CD4-positive, CD25-positive, alpha-beta regulatory T cell (primary cell): Measurements from ENCODE around the gene TUBGCP2. TPM values are rescaled to one million over a fixed set of nuclear protein-coding genes. Genes with fewer than 3 reads are reported as not detected.

Experiments used
- ATAC-seq, 2 donors: fragments of 150-1000 bp; cut with Tn5 transposase; one replicate each; pipeline ENCODE4 v1.10.0; 2021; ENCODE audit warnings: low read depth in 2 of 2, moderate number of reproducible peaks in 2 of 2, moderate library complexity in 1 of 2
- DNase-seq, 3 donors: peaks; one replicate each; pipeline versions ENCODE4 v3.0.0 to v3.0.0-alpha.2; 2012 to 2022; ENCODE audit warnings: mixed read lengths in 1 of 3
- H3K27ac ChIP-seq: one replicate; pipeline ENCODE4 v1.7.0; 2013; ENCODE audit warnings: mild to moderate bottlenecking, low read length; ENCODE audit not compliant: insufficient read depth, poor library complexity, severe bottlenecking
- H3K27me3 ChIP-seq: one replicate; pipeline ENCODE4 v1.7.0; 2013; ENCODE audit warnings: low read length; ENCODE audit not compliant: control insufficient read depth, insufficient read depth
- H3K36me3 ChIP-seq: one replicate; pipeline ENCODE4 v1.7.0; 2013; ENCODE audit warnings: mild to moderate bottlenecking, low read length, moderate library complexity; ENCODE audit not compliant: control insufficient read depth, insufficient read depth
- H3K4me1 ChIP-seq: 2 replicates; pipeline ENCODE4 v1.7.0; 2013; ENCODE audit warnings: mild to moderate bottlenecking, low read length; ENCODE audit not compliant: insufficient read depth, control insufficient read depth, poor library complexity, severe bottlenecking
- H3K4me3 ChIP-seq: one replicate; pipeline ENCODE4 v1.7.0; 2013; ENCODE audit warnings: low read depth, mild to moderate bottlenecking, low read length, moderate library complexity
- H3K9me3 ChIP-seq, 2 experiments: 1 replicate in 1 of 2; 2 replicates in 1 of 2; pipeline ENCODE4 v1.7.0; 2013; ENCODE audit warnings: low read length in 2 of 2, mild to moderate bottlenecking in 1 of 2, moderate library complexity in 1 of 2; ENCODE audit not compliant: control insufficient read depth in 2 of 2
- H3K27ac Mint-ChIP-seq, 3 donors: one replicate each; pipeline ENCODE4 v1.8.0; 2020 to 2022; ENCODE audit warnings: mild to moderate bottlenecking in 3 of 3, mixed read lengths in 3 of 3, moderate library complexity in 2 of 3
- H3K27me3 Mint-ChIP-seq: one replicate; pipeline ENCODE4 v1.8.0; 2022; ENCODE audit warnings: mild to moderate bottlenecking, mixed read lengths
- H3K36me3 Mint-ChIP-seq: one replicate; pipeline ENCODE4 v1.8.0; 2020; ENCODE audit warnings: mixed read lengths
- H3K4me1 Mint-ChIP-seq, 4 donors: one replicate each; pipeline ENCODE4 v1.8.0; 2020 to 2022; ENCODE audit warnings: mixed read lengths in 4 of 4, mild to moderate bottlenecking in 1 of 4
- H3K4me3 Mint-ChIP-seq, 4 donors: one replicate each; pipeline ENCODE4 v1.8.0; 2020 to 2022; ENCODE audit warnings: mild to moderate bottlenecking in 4 of 4, mixed read lengths in 4 of 4, moderate library complexity in 3 of 4
- H3K9me3 Mint-ChIP-seq, 7 donors: one replicate each; pipeline ENCODE4 v1.8.0; 2020 to 2022; ENCODE audit warnings: mixed read lengths in 7 of 7, mild to moderate bottlenecking in 3 of 7, moderate library complexity in 2 of 7
- polyA plus RNA-seq, 4 donors: library from polyadenylated mRNA; unstranded; fragments of 300-500 nt; fragmentation: Illumina TruSeq; gene quantifications; one replicate each; pipeline ENCODE4 v1.2.3, GENCODE V29; 2021
- total RNA-seq: library from RNA; stranded (reverse); gene quantifications from one replicate; pipeline ENCODE4 v1.2.3, GENCODE V29; 2022

TUBGCP2 gene
- total and polyA plus RNA-seq, 5 donors from 2014 or later, result 23.5 to 73.8 (median 31.7) TPM

GRCh38 chr10:133248334-133248715 is 60.3 kb downstream of the TUBGCP2 start:
- Histone ChIP-seq H3K36me3 (no peaks in the 10 kb centered on the region), H3K9me3 (no peaks in the 10 kb centered on the region), H3K4me3 (no peak overlapping the region), H3K27ac (no peak overlapping the region), H3K27me3 (no peaks in the 10 kb centered on the region), H3K4me1 (no peaks in the 10 kb centered on the region)
- no peak overlapping the region for H3K27ac Mint-ChIP-seq
- DNase-seq, result no peak
- no peak for ATAC-seq
- H3K36me3 Mint-ChIP-seq, result no peaks in the 10 kb centered on the region
- peaks cover 0 to 2% (median 0%) of the 10 kb centered on the region in 4 donors for H3K4me1 Mint-ChIP-seq
- H3K27me3 Mint-ChIP-seq, result no peaks in the 10 kb centered on the region
- no peak overlapping the region for H3K4me3 Mint-ChIP-seq
- H3K9me3 Mint-ChIP-seq, result peaks cover 0 to 2% (median 0%) of the 10 kb centered on the region in 7 donors

GRCh38 chr10:133247681-133248333 is 60.9 kb downstream of the TUBGCP2 start:
- Mint-ChIP-seq H3K4me3 (no peak overlapping the region), H3K36me3 (no peaks in the 10 kb centered on the region), H3K27me3 (no peaks in the 10 kb centered on the region), H3K9me3 (peaks cover 0 to 2% (median 0%) of the 10 kb centered on the region in 7 donors), H3K4me1 (peaks cover 0 to 2% (median 0%) of the 10 kb centered on the region in 4 donors), H3K27ac (no peak overlapping the region)
- Histone ChIP-seq H3K36me3 (no peaks in the 10 kb centered on the region), H3K27ac (no peak overlapping the region), H3K4me1 (no peaks in the 10 kb centered on the region), H3K9me3 (no peaks in the 10 kb centered on the region), H3K27me3 (peaks cover 4% of the 10 kb centered on the region), H3K4me3 (no peak overlapping the region)
- no peak for ATAC-seq
- DNase-seq, result no peak

- ATAC-seq, result no peak
- Histone ChIP-seq H3K4me3 (no peak overlapping the region), H3K27me3 (peaks cover 4% of the 10 kb centered on the region), H3K36me3 (no peaks in the 10 kb centered on the region), H3K4me1 (peaks cover 9% of the 10 kb centered on the region), H3K9me3 (no peaks in the 10 kb centered on the region), H3K27ac (no peak overlapping the region)
- H3K9me3 Mint-ChIP-seq, result peaks cover 0 to 1% (median 0%) of the 10 kb centered on the region in 7 donors
- peaks cover 12% of the 10 kb centered on the region for H3K27me3 Mint-ChIP-seq
- no peak for DNase-seq
- H3K27ac Mint-ChIP-seq, result no peak overlapping the region
- no peaks in the 10 kb centered on the region for H3K36me3 Mint-ChIP-seq
- H3K4me3 Mint-ChIP-seq, result no peak overlapping the region
- H3K4me1 Mint-ChIP-seq, result peaks cover 0 to 11% (median 0%) of the 10 kb centered on the region in 4 donors
These were observed 62.4 kb downstream of the TUBGCP2 start for GRCh38 chr10:133246236-133246626.

GRCh38 chr10:133245439-133246235 is 63.0 kb downstream of the TUBGCP2 start:
- no peak overlapping the region for H3K4me3 Mint-ChIP-seq
- H3K4me1 ChIP-seq, result peaks cover 15% of the 10 kb centered on the region
- no peaks in the 10 kb centered on the region for H3K36me3 Mint-ChIP-seq
- peaks cover 17% of the 10 kb centered on the region for H3K27me3 Mint-ChIP-seq
- H3K27ac Mint-ChIP-seq, result no peak overlapping the region
- H3K4me3 ChIP-seq, result no peak overlapping the region
- DNase-seq (no peak), ATAC-seq (no peak)
- H3K36me3 ChIP-seq, result no peaks in the 10 kb centered on the region
- peaks cover 0 to 17% (median 4%) of the 10 kb centered on the region in 4 donors for H3K4me1 Mint-ChIP-seq
- no peak overlapping the region for H3K27ac ChIP-seq
- H3K27me3 ChIP-seq, result peaks cover 4% of the 10 kb centered on the region
- no peaks in the 10 kb centered on the region for H3K9me3 Mint-ChIP-seq
- no peaks in the 10 kb centered on the region for H3K9me3 ChIP-seq

GRCh38 chr10:133243593-133243992 is 65.1 kb downstream of the TUBGCP2 start:
- H3K9me3 ChIP-seq, result no peaks in the 10 kb centered on the region
- H3K4me3 Mint-ChIP-seq, result no peak overlapping the region
- H3K36me3 ChIP-seq, result no peaks in the 10 kb centered on the region
- H3K4me3 ChIP-seq, result no peak overlapping the region
- peaks cover 15% of the 10 kb centered on the region for H3K4me1 ChIP-seq
- H3K27ac Mint-ChIP-seq, result no peak overlapping the region
- H3K4me1 Mint-ChIP-seq, result peaks cover 0 to 20% (median 5%) of the 10 kb centered on the region in 4 donors
- no peak for ATAC-seq
- no peak overlapping the region for H3K27ac ChIP-seq
- H3K36me3 Mint-ChIP-seq, result no peaks in the 10 kb centered on the region
- H3K27me3 Mint-ChIP-seq, result peaks cover 30% of the 10 kb centered on the region
- no peak for DNase-seq
- H3K9me3 Mint-ChIP-seq, result no peaks in the 10 kb centered on the region
- peaks cover 8% of the 10 kb centered on the region for H3K27me3 ChIP-seq

GRCh38 chr10:133242611-133243356 is 65.9 kb downstream of the TUBGCP2 start:
- H3K4me3 Mint-ChIP-seq, result peak overlapping the region in 2 of 4 donors; percentile 52 to 73
- Histone ChIP-seq H3K27me3 (peaks cover 9% of the 10 kb centered on the region), H3K27ac (no peak overlapping the region), H3K4me3 (no peak overlapping the region), H3K36me3 (no peaks in the 10 kb centered on the region), H3K4me1 (peaks cover 15% of the 10 kb centered on the region), H3K9me3 (no peaks in the 10 kb centered on the region)
- peaks cover 0 to 21% (median 5%) of the 10 kb centered on the region in 4 donors for H3K4me1 Mint-ChIP-seq
- peaks cover 33% of the 10 kb centered on the region for H3K27me3 Mint-ChIP-seq
- no peaks in the 10 kb centered on the region for H3K9me3 Mint-ChIP-seq
- H3K27ac Mint-ChIP-seq, result peak overlapping the region in 1 of 3 donors; percentile 2
- DNase-seq (no peak), ATAC-seq (no peak)
- no peaks in the 10 kb centered on the region for H3K36me3 Mint-ChIP-seq

- Mint-ChIP-seq H3K27ac (no peak overlapping the region), H3K27me3 (peaks cover 39% of the 10 kb centered on the region), H3K36me3 (no peaks in the 10 kb centered on the region), H3K4me3 (peak overlapping the region; percentile 62 to 78 (median 72)), H3K9me3 (no peaks in the 10 kb centered on the region), H3K4me1 (peaks cover 0 to 21% (median 5%) of the 10 kb centered on the region in 4 donors)
- peak overlapping the region; percentile 32 for H3K4me3 ChIP-seq
- DNase-seq, result peak in 1 of 3 donors; percentile 40
- H3K27me3 ChIP-seq, result peaks cover 9% of the 10 kb centered on the region
- no peak for ATAC-seq
- no peaks in the 10 kb centered on the region for H3K9me3 ChIP-seq
- H3K36me3 ChIP-seq, result no peaks in the 10 kb centered on the region
- peaks cover 24% of the 10 kb centered on the region for H3K4me1 ChIP-seq
- no peak overlapping the region for H3K27ac ChIP-seq
These were observed 67.0 kb downstream of the TUBGCP2 start for GRCh38 chr10:133241501-133242205.
